ENCODE measurements around the gene PROSER2.

The PROSER2 gene

DNA sequence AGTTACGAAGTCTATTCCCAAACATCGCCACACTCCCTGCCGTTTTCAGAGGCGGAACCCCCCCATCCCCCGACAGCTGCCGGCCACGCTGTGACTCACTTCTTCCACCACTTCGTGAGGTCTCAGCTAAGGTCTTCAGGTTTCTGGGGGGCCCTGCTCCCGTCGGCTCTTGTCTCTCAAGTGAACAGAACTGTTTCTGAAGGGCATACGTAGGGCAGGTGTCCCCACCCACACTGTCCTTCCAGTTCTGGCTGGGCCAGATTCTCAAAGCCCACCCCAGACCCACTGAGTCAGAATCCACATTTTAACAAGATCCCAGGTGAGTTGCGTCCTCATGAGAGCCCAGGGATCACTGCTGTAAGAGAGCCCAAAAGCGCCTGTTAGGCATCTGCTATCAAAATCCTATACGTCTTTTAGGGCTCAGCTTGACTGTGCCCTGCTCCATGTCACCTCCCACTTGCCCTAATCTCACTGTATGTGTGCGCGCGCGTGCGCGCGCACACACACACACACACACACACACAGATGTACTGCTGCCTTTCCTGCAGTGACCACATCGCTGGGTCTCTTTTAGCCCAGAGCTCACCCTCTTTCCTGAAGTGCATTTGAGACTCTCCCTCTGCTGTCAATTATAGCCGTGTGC, 78.8 kb downstream of the PROSER2 start:
- Histone ChIP-seq H3K4me3 (ENCODE audit: low read length in 2 of 2) (no peak overlapping the region), H3K9me3 (ENCODE audit: control insufficient read depth in 2 of 2, low read length in 2 of 2) (no peaks in the 10 kb centered on the region), H3K36me3 (ENCODE audit: control insufficient read depth in 2 of 2, insufficient read depth in 2 of 2, low read length in 2 of 2) (no peaks in the 10 kb centered on the region), H3K9ac (ENCODE audit: low read depth in 1 of 2, low read length in 2 of 2) (no peak overlapping the region), H3K27me3 (ENCODE audit: control insufficient read depth in 2 of 2, insufficient read depth in 2 of 2, low read length in 2 of 2) (no peaks in the 10 kb centered on the region), H3K4me1 (ENCODE audit: control insufficient read depth in 2 of 2, insufficient read depth in 2 of 2, low read length in 2 of 2) (no peaks in the 10 kb centered on the region), H3K27ac (ENCODE audit: low read depth in 2 of 2, low read length in 2 of 2) (no peak overlapping the region)

GRCh38 chr10:11902646-11903045, 79.5 kb downstream of the PROSER2 start:
- Histone ChIP-seq H3K36me3 (ENCODE audit: control insufficient read depth in 2 of 2, insufficient read depth in 2 of 2, low read length in 2 of 2) (no peaks in the 10 kb centered on the region), H3K9me3 (ENCODE audit: control insufficient read depth in 2 of 2, low read length in 2 of 2) (no peaks in the 10 kb centered on the region), H3K4me1 (ENCODE audit: control insufficient read depth in 2 of 2, insufficient read depth in 2 of 2, low read length in 2 of 2) (no peaks in the 10 kb centered on the region), H3K27ac (ENCODE audit: low read depth in 2 of 2, low read length in 2 of 2) (no peak overlapping the region), H3K4me3 (ENCODE audit: low read length in 2 of 2) (no peak overlapping the region), H3K27me3 (ENCODE audit: control insufficient read depth in 2 of 2, insufficient read depth in 2 of 2, low read length in 2 of 2) (no peaks in the 10 kb centered on the region), H3K9ac (ENCODE audit: low read depth in 1 of 2, low read length in 2 of 2) (no peak overlapping the region)

- H3K9ac ChIP-seq (ENCODE audit: low read depth in 1 of 2, low read length in 2 of 2) = no peak overlapping the region
- H3K4me3 ChIP-seq (ENCODE audit: low read length in 2 of 2) = no peak overlapping the region
- no peaks in the 10 kb centered on the region for H3K36me3 ChIP-seq (ENCODE audit: control insufficient read depth in 2 of 2, insufficient read depth in 2 of 2, low read length in 2 of 2)
- H3K9me3 ChIP-seq (ENCODE audit: control insufficient read depth in 2 of 2, low read length in 2 of 2) = no peaks in the 10 kb centered on the region
- H3K4me1 ChIP-seq (ENCODE audit: control insufficient read depth in 2 of 2, insufficient read depth in 2 of 2, low read length in 2 of 2) = no peaks in the 10 kb centered on the region
- no peaks in the 10 kb centered on the region for H3K27me3 ChIP-seq (ENCODE audit: control insufficient read depth in 2 of 2, insufficient read depth in 2 of 2, low read length in 2 of 2)
- no peak overlapping the region for H3K27ac ChIP-seq (ENCODE audit: low read depth in 2 of 2, low read length in 2 of 2)
Measured at GRCh38 chr10:11906714-11907113, 83.6 kb downstream of the PROSER2 start.

- H3K9ac ChIP-seq (ENCODE audit: low read depth in 1 of 2, low read length in 2 of 2) = no peak overlapping the region
- no peaks in the 10 kb centered on the region for H3K27me3 ChIP-seq (ENCODE audit: control insufficient read depth in 2 of 2, insufficient read depth in 2 of 2, low read length in 2 of 2)
- no peak overlapping the region for H3K4me3 ChIP-seq (ENCODE audit: low read length in 2 of 2)
- no peaks in the 10 kb centered on the region for H3K36me3 ChIP-seq (ENCODE audit: control insufficient read depth in 2 of 2, insufficient read depth in 2 of 2, low read length in 2 of 2)
- no peaks in the 10 kb centered on the region for H3K4me1 ChIP-seq (ENCODE audit: control insufficient read depth in 2 of 2, insufficient read depth in 2 of 2, low read length in 2 of 2)
- H3K9me3 ChIP-seq (ENCODE audit: control insufficient read depth in 2 of 2, low read length in 2 of 2) = no peaks in the 10 kb centered on the region
- no peak overlapping the region for H3K27ac ChIP-seq (ENCODE audit: low read depth in 2 of 2, low read length in 2 of 2)
Measured at GRCh38 chr10:11907914-11908313, 84.8 kb downstream of the PROSER2 start.

- no peak overlapping the region for H3K9ac ChIP-seq (ENCODE audit: low read depth in 1 of 2, low read length in 2 of 2)
Measured at GRCh38 chr10:11908536-11908935, 85.4 kb downstream of the PROSER2 start.

DNA sequence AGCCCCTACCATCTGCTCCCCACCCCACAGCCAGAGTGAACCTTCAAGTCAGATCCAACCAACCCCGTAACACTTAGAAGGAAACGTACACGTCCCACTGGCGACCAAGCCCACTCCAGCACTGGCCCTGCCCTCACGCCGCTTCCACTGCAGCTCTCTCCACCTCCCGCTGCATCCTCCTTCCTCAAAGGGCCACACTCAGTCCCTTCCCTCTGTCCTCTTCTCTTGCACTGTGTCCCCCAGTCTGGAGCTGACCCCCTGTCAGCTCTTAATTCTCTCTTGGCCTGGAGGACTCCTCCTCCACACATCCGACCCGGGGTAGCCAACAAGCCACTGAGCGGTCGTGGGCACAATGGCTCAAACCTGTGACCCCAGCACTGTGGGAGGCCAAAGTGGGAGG, 85.8 kb downstream of the PROSER2 start:
- H3K4me3 ChIP-seq (ENCODE audit: low read length in 2 of 2) = no peak overlapping the region
- no peaks in the 10 kb centered on the region for H3K9me3 ChIP-seq (ENCODE audit: control insufficient read depth in 2 of 2, low read length in 2 of 2)
- no peak overlapping the region for H3K27ac ChIP-seq (ENCODE audit: low read depth in 2 of 2, low read length in 2 of 2)
- no peaks in the 10 kb centered on the region for H3K27me3 ChIP-seq (ENCODE audit: control insufficient read depth in 2 of 2, insufficient read depth in 2 of 2, low read length in 2 of 2)
- no peak overlapping the region for H3K9ac ChIP-seq (ENCODE audit: low read depth in 1 of 2, low read length in 2 of 2)
- no peaks in the 10 kb centered on the region for H3K4me1 ChIP-seq (ENCODE audit: control insufficient read depth in 2 of 2, insufficient read depth in 2 of 2, low read length in 2 of 2)
- H3K36me3 ChIP-seq (ENCODE audit: control insufficient read depth in 2 of 2, insufficient read depth in 2 of 2, low read length in 2 of 2) = no peaks in the 10 kb centered on the region

More at GRCh38 chr10:11908536-11908935, 85.4 kb downstream of the PROSER2 start:
- Histone ChIP-seq H3K36me3 (ENCODE audit: control insufficient read depth in 2 of 2, insufficient read depth in 2 of 2, low read length in 2 of 2) (no peaks in the 10 kb centered on the region), H3K27ac (ENCODE audit: low read depth in 2 of 2, low read length in 2 of 2) (no peak overlapping the region), H3K27me3 (ENCODE audit: control insufficient read depth in 2 of 2, insufficient read depth in 2 of 2, low read length in 2 of 2) (no peaks in the 10 kb centered on the region), H3K4me3 (ENCODE audit: low read length in 2 of 2) (no peak overlapping the region), H3K9me3 (ENCODE audit: control insufficient read depth in 2 of 2, low read length in 2 of 2) (no peaks in the 10 kb centered on the region), H3K4me1 (ENCODE audit: control insufficient read depth in 2 of 2, insufficient read depth in 2 of 2, low read length in 2 of 2) (no peaks in the 10 kb centered on the region)

- no peak overlapping the region for H3K4me3 ChIP-seq (ENCODE audit: low read length in 2 of 2)
Measured at GRCh38 chr10:11909618-11910017, 86.5 kb downstream of the PROSER2 start.

DNA sequence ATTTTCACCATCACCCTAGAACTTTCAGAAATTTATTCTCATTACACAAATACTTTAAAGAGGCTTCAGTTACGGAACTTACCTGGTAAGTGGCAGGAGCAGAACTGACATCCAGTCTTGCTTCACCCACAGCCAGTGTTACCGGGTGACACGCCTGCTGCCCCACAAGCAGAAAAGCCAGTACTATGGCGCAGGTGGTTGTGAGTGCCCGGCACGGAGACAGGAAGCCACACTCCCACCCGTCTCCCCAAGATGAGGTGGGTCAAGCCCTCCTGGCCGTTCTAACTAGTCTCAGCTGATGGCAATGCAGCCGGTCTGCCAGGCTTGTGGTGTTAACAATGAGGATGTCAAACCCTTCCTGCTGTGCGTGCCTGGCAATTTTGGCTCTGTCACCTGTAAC, 86.9 kb downstream of the PROSER2 start:
- Histone ChIP-seq H3K9me3 (ENCODE audit: control insufficient read depth in 2 of 2, low read length in 2 of 2) (no peaks in the 10 kb centered on the region), H3K4me3 (ENCODE audit: low read length in 2 of 2) (no peak overlapping the region), H3K4me1 (ENCODE audit: control insufficient read depth in 2 of 2, insufficient read depth in 2 of 2, low read length in 2 of 2) (no peaks in the 10 kb centered on the region), H3K27ac (ENCODE audit: low read depth in 2 of 2, low read length in 2 of 2) (no peak overlapping the region), H3K27me3 (ENCODE audit: control insufficient read depth in 2 of 2, insufficient read depth in 2 of 2, low read length in 2 of 2) (no peaks in the 10 kb centered on the region), H3K36me3 (ENCODE audit: control insufficient read depth in 2 of 2, insufficient read depth in 2 of 2, low read length in 2 of 2) (no peaks in the 10 kb centered on the region), H3K9ac (ENCODE audit: low read depth in 1 of 2, low read length in 2 of 2) (no peak overlapping the region)

More at GRCh38 chr10:11909618-11910017, 86.5 kb downstream of the PROSER2 start:
- no peaks in the 10 kb centered on the region for H3K9me3 ChIP-seq (ENCODE audit: control insufficient read depth in 2 of 2, low read length in 2 of 2)
- no peak overlapping the region for H3K9ac ChIP-seq (ENCODE audit: low read depth in 1 of 2, low read length in 2 of 2)
- H3K27me3 ChIP-seq (ENCODE audit: control insufficient read depth in 2 of 2, insufficient read depth in 2 of 2, low read length in 2 of 2) = no peaks in the 10 kb centered on the region
- no peak overlapping the region for H3K27ac ChIP-seq (ENCODE audit: low read depth in 2 of 2, low read length in 2 of 2)
- no peaks in the 10 kb centered on the region for H3K36me3 ChIP-seq (ENCODE audit: control insufficient read depth in 2 of 2, insufficient read depth in 2 of 2, low read length in 2 of 2)
- H3K4me1 ChIP-seq (ENCODE audit: control insufficient read depth in 2 of 2, insufficient read depth in 2 of 2, low read length in 2 of 2) = no peaks in the 10 kb centered on the region

DNA sequence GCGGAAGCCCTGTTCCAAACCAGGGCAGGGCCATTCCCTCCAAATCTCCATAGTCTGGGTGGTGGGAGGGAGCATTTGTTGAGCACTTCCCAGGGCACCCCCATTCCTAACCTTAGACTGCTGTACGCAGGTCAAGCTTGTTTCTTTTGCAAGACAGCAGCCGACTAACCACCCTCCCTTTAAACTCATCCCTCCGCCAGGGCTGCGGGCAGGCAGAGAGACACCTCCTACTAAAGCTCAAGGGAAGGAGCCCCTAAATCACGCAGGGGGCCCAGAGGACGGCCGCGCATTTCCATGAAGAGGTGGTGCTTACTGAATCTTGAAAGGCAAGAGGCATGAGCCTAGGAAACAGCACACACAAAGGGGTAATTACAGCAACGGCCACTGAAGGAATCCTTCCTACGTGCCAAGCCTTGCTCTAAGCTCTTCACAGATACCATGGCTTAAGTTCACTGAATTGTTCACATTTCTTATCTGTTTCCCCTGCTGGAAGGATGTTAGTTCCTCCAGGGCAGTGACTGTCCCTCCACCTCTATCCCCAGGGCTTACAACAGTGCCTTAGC, 90.0 kb downstream of the PROSER2 start:
- Histone ChIP-seq H3K27ac (ENCODE audit: low read depth in 2 of 2, low read length in 2 of 2) (no peak overlapping the region), H3K9me3 (ENCODE audit: control insufficient read depth in 2 of 2, low read length in 2 of 2) (no peaks in the 10 kb centered on the region), H3K27me3 (ENCODE audit: control insufficient read depth in 2 of 2, insufficient read depth in 2 of 2, low read length in 2 of 2) (no peaks in the 10 kb centered on the region), H3K36me3 (ENCODE audit: control insufficient read depth in 2 of 2, insufficient read depth in 2 of 2, low read length in 2 of 2) (no peaks in the 10 kb centered on the region), H3K9ac (ENCODE audit: low read depth in 1 of 2, low read length in 2 of 2) (no peak overlapping the region), H3K4me3 (ENCODE audit: low read length in 2 of 2) (no peak overlapping the region), H3K4me1 (ENCODE audit: control insufficient read depth in 2 of 2, insufficient read depth in 2 of 2, low read length in 2 of 2) (no peaks in the 10 kb centered on the region)

DNA sequence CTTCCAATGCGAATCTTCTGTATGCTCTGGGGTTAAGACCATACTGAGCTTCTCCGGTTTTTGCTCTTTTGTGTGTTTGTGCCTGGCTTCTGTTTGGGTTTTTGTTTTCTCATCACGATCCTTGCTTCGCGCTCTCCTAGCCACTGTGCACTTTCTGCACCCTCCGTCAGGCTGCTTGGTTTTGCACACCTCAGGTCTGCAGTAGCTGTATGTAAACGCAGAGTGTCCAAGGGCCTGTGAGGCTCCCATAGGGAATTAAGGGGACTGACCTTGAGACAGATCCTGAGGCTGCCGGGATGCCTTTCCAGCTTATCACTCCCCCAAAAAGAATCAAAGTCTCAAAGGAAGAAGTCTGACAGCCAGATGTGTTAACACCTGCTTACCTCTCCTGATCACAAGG, 95.2 kb downstream of the PROSER2 start:
- no peaks in the 10 kb centered on the region for H3K9me3 ChIP-seq (ENCODE audit: control insufficient read depth in 2 of 2, low read length in 2 of 2)
- peaks cover 23 to 28% of the 10 kb centered on the region in 2 donors for H3K36me3 ChIP-seq (ENCODE audit: control insufficient read depth in 2 of 2, insufficient read depth in 2 of 2, low read length in 2 of 2)
- H3K4me1 ChIP-seq (ENCODE audit: control insufficient read depth in 2 of 2, insufficient read depth in 2 of 2, low read length in 2 of 2) = peaks cover 0 to 6% of the 10 kb centered on the region in 2 donors
- H3K9ac ChIP-seq (ENCODE audit: low read depth in 1 of 2, low read length in 2 of 2) = no peak overlapping the region
- H3K27ac ChIP-seq (ENCODE audit: low read depth in 2 of 2, low read length in 2 of 2) = no peak overlapping the region
- no peak overlapping the region for H3K4me3 ChIP-seq (ENCODE audit: low read length in 2 of 2)
- no peaks in the 10 kb centered on the region for H3K27me3 ChIP-seq (ENCODE audit: control insufficient read depth in 2 of 2, insufficient read depth in 2 of 2, low read length in 2 of 2)

Data from mucosa of rectum (tissue), 2 donors.